Stimulated activated CD4-positive, alpha-beta T cell treated with anti-CD3 and anti-CD28 coated beads, Interleukin-4, amount 100 ng/mL, for 48 hours (primary cell): ENCODE measurements around the gene KDM6B.

Experiments used
- DNase-seq, 2 donors: peaks; one replicate each; pipeline ENCODE4 v3.0.0-alpha.2; 2020; ENCODE audit warnings: low read depth in 2 of 2

Gene KDM6B

DNA sequence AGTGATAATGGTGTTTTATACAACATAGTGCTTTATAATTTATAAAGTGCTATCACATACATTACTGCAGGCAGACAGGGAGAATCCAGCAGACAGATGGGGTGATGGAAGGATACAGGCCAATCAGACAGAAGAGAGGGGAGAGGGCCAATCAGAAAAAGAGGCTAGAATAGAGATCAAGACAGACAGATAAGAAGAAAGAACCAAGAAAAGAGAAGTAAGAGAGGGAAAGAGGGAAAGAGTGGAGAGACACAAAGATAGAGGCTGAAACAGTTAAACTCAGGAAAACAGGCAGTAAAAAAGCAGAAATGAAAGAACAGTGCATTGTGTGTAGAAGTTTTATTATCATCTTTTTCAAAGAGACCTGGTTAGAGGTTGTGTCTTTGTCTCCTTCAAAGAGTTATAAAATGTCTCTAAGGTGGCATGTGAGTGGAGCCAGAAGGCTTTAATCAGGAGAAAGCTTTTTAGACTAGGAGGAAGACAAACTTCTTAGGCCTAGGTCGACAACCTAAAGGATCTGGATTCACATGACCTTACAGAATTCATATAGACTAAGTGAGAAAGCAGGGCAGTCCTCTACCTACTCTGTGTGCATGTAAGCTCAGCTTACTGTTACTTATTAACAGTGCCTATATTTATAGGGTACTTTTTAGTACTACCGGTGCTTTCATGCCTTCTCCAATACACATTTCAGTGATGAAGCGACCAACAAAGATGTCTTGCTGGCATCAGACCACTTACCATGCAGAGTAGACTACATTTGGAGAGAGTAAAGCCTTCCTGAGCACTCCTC lies 46.3 kb downstream of the KDM6B start:
- no peak for DNase-seq

DNA sequence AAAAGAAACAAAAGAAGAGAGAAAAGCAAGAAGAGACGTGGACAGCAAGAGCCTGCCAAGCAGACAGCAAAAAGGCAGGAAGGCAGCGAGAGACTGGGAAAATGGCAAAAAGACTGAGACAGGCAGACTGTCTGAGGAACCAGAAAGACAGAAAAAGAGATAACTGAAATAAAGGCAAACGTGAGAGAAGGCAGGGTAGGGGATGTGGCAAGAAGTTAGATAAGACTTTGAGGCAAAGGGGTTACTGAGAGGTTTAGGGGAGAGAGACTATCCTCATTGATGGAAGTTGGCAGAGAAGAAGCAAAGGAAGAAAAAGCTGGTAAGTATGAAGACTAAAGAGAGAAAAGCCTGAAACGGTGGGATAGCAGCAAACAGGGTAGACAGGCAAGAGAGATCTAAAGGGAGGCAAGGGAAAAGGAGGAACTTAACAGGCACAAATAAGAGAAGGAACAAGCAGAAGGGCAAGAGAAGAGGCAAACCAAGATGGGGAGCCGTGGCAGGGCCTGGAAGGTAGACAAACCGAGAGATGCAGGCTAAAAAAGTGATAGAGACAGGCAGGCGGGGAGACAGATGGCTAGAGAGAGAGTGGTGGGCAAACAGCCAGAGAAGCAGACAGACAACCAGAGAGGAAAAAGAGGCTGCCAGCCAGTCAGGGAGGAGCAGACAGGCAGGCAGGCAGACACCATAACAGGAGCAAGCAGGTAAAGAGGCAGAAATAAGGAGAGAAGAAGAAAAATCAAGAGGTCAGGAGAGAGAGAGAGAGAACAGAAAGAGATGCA lies 47.4 kb downstream of the KDM6B start:
- DNase-seq: no peak

DNA sequence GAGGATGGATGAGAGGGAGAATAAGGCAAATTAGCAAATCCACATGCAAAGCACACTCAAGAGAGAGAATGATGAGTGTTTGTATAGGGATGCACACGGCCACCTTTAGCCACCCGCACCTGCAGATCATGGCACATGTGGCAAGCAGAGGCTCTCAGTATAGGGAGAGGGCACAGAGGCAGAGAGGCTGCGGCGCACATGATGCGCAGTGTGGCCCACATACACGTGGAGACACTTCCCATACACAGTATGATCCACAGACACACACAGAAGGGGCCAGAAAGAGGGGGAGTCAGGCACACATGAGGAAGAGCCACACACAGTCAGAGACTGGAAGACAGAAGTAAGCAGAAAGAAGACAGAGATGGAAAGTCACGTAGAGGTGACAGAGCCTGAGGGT lies 48.1 kb downstream of the KDM6B start:
- no peak for DNase-seq

DNA sequence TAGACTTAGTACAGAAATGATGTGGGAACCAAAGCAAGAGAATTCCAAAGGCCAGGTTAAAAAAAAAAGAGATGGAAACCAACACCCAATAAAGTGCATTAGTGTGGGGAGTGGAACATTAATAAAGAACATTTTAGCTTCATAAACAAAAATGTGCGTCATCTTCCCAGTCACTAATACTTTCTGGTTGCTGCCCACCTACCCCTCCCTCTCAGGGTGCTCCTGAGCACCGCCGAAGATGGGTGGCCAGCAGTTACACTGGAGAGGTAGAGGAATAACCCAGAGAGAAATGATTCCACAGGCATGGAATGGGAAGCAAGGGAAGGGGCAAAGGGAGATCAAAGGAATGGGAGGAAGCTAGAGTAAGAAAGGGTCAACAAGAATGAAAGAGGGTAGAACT lies 48.6 kb downstream of the KDM6B start:
- DNase-seq: no peak
